ENCODE results near the gene CRIM1. TPM values are rescaled to one million over a fixed set of nuclear protein-coding genes. Genes with fewer than 3 reads are reported as not detected.
A peak's percentile ranks its signal among the peaks of the same experiment; 100 is the strongest.

The CRIM1 gene
- polyA plus RNA-seq, 5 donors: 22.8 to 35.5 (median 29.9) TPM

DNA sequence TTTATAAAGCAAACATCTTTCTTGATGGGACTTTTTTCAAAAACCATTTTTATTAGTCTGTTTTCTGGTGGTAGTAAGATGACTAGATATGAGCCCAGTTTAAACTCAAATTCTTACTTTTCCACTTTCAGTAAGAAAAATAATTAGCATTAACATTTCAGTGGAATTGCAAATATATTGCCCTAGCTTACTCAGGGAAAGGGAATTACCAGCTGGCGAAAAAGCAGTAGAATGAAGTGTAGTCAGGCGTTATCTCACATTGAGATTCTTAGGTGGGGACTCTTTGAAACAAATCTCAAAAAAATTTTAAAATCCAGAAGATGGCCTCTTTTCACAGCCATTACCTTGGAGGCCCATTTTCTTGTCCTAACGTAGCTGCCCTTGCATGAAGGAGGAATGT, 65.8 kb downstream of the CRIM1 start:
- DNase-seq: no peak

DNA sequence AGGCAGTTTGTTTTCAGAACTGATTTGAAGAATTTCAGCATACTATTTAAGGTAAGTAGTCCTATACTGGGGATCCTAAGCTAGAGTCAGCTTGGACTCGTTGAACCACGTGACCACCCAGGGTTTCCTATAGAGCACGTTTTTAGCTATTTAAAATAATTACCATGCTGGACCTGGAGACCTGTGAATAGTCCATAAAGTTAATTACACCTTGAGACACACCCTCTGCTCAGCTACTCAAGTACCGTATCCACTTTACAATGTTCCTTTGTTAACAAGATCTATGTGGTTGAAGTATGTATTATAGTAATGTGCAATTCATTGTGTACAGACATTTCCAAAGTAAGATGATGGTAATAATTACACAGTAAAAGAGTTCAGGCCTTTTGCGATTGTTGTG, 67.6 kb downstream of the CRIM1 start:
- no peak for DNase-seq

DNA sequence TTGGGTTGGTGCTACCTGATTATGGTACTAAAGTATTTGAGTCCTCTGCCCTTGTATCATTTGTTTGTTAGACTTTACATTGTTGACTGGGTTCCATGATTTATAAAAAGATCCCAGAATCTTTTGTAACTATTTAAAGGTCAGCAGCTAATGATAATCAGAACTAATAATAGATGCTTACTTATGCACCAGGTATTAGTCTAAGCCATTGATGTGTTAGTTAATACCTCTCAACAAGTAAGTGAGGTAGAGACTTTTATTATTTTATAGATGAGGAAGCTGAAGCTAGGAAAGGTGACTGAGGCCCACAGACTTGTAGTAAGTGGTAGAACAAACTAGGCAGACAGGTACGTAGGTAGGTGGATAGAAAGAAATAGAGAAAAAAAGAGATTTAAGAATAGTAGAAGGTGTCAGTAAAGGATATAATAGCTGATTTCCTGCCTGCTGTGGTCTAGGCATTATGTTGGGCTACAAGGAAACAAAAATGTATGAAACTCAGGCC, 68.1 kb downstream of the CRIM1 start:
- no peak for DNase-seq

DNA sequence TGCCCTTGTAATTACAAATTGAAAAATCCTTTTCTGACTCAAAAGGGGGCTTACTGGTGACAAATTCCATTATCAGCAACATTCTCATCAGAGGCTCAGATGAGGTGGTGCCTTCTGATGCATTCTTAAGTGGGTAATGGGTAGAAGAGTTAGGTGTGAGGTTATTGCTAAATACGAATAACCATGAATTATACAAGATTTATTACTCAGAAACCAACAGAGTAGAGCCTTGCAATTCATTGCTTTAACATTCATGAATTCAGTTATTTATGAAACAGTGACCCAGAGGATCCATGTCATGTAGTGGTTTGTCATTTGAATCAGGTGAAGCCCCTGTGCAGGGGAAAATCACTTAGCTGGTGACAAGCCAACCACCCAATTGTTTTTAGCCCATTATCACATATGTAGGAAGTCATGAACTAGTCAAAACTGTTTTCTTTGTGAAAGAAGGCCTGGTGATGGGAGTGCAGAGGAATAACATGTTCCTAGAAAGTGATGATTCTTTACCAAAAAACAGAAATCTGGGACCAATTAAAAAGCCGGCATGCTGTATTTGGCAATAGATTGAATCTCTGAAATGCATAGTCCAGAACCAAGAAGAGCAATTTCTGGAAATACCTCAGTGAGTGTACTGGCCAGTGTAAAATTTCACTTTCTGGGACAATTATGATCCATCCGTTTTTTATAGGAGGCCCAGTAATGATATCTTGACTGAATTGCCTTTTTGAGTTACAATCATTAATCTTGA, 70.2 kb downstream of the CRIM1 start:
- no peak for DNase-seq

DNA sequence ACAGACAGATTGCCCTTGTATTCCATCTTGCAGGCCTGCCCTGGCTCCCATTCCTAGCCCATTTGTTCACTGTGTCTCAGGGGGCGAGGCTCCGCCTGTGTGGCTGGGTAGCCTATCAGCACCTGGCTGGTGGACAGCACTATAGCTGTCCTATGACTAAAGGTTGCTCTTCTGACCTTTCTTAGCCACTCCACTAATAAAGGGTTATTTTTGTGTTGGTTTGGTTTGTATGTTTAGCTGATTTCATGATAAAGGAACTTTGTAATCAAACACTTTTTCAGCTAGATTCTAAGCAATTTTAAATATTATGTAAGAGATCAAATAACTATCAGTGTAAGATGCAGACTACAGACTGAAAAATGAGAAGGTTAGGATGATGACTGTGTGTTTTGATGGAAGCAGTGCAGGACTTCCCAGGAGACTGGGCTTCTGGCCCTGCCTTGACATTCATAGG, 72.2 kb downstream of the CRIM1 start:
- DNase-seq: no peak

DNA sequence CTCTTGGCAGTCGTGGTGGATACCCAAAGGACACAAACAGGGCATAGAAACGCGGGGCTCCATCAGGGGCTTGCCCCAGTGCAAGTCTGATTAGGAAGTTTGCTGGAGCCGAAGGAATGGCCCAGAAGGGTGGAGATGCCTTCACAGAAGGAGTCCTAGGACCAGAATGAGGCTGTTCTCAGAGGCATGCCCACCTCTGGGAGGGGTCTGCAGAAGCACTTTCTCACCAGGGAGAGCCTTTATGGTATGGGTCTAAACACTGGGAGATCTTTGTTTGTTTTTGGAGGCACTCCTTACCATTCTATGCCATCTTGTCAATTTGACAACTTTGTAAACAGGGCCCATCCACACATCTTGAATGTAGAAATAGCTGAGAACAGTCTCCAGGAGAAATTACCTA, 75.0 kb downstream of the CRIM1 start:
- DNase-seq: no peak

DNA sequence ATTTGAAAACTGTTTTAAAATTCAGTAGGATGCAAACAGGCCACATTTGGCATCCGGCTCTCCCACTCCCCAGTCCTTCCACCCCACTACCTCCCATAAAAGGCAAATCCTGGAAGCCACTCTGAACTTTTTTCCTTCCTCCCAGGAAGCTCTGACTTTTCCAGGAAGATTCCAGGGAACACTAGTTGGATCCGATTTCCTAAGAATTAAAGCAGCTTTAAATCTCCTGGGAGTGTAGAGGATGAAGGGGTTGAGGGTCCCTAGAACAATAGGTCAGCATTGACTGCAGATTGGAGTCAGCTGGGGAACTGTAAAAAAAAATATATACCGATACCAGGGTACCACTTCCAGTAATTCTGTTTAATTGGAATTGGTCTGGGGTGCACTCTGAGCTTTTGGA, 76.9 kb downstream of the CRIM1 start:
- no peak for DNase-seq

DNA sequence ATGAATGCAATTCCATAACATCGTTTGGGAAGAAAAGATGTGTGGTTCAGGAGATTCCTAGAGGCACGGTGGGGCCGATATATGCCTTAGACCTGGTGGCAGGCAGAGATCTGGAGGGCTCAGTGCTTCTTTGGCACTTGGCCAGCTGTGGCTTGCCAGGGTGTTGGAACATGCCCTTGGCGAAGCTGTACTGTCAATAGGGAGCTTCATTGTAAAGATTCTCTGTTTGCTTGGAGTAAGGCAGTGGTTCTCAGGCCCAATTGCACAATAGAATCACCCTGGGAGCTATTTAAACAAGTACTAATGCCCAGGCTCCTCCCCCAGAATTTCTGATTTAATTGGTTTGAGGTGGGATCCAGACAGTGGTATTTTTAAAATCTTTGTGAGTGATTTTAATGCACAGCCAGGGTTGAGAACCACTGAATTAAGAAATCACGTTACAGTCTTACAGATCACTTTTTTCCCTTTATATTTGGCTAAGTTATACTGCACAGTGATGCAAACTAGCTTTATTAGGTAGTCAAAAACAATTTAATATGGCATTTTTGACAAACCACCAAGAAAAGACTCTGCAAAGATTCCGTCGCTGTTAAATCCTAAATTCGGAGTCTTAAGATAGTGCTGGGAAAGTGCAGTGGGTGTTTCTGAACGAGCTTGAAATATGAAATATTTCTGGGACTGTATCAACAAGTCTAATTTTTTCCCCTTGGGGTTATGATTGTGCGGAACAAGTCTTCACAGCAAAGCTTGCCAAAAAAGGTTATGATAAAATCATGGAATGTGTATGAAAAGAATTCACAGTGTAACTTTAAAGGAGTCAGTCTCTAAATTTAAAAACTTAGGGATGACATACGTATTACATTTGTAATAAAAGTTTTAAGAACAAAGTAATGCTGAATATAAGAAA, 78.0 kb downstream of the CRIM1 start:
- no peak for DNase-seq

DNA sequence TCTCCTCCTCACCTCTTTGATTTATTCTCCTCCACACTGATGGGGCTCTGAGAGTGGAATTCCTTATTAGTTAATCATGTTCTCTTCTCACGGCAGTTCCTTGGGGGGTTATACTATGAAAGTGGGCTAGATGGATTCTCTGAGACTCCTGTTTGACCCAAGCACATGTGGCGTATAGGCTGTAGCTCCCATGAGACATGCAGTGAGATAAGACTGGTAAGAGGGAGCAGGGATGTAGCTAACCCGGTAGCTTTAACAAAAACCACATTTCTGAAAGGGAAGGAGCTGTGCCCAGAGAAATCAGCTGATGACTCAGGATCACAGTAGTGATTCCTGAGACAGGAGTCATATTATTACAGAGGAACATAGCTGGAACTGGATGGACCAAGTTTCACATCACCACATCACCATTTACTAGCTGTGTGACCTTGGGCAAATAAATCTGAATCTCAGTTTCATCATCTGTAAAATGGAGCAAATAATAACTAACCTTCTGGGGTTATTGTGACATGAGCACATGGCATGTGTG, 82.9 kb downstream of the CRIM1 start:
- DNase-seq: no peak

DNA sequence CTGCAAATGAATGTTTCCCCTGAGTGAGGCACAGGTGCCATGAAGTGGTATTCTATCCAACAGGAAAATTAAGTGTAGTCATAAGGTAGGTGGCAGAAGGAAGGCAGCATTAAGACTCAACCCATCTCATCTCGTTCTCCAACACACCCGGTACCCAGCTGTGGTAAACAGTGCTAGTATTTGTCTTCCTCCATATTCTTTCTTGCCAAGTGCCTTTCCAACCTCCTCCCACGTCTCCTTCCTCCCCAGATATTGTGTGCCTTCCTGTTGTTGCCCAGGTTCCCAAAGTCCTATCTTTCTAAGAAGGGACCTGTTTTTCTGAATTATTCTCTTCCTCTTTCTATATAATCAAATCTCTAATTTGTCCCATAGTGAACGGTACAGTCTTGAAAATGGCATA, 83.5 kb downstream of the CRIM1 start:
- no peak for DNase-seq

DNA sequence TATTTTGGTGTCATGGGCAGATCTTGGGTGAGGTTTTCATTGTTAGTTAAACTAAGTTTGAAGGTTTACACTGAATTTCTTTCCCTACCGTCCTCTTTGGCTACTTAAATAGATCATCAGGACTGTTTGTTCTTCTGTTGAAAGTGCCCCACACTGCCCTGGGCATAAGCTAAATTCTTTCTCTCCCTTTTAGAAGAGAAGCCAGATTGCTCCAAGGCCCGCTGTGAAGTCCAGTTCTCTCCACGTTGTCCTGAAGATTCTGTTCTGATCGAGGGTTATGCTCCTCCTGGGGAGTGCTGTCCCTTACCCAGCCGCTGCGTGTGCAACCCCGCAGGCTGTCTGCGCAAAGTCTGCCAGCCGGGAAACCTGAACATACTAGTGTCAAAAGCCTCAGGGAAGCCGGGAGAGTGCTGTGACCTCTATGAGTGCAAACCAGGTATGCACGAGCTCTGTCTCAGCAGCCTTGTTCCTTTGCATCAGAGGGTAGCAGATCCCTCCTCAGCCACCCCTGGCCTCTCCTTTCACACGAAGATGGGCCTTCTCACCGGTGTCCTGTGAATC, 85.6 kb downstream of the CRIM1 start:
- no peak for DNase-seq

DNA sequence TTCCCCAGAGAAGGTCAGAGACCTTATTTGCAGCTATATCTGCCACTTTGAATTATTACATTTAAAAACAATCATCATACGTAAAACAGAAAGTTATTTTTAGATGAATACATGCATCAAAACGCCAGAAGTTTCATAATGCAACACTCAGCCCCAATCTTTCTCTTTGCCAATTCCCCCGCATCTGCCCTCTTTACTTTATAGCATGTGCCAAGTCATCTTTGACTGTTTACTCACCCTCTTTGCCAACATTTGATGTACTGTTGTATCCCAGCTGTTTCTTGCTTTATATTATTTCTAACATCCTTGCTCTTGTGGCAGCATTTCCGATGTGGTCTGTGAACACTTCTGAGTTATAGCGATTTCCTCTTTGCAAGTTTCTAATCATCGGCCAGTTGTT, 86.2 kb downstream of the CRIM1 start:
- DNase-seq: peak; percentile 77 to 81

DNA sequence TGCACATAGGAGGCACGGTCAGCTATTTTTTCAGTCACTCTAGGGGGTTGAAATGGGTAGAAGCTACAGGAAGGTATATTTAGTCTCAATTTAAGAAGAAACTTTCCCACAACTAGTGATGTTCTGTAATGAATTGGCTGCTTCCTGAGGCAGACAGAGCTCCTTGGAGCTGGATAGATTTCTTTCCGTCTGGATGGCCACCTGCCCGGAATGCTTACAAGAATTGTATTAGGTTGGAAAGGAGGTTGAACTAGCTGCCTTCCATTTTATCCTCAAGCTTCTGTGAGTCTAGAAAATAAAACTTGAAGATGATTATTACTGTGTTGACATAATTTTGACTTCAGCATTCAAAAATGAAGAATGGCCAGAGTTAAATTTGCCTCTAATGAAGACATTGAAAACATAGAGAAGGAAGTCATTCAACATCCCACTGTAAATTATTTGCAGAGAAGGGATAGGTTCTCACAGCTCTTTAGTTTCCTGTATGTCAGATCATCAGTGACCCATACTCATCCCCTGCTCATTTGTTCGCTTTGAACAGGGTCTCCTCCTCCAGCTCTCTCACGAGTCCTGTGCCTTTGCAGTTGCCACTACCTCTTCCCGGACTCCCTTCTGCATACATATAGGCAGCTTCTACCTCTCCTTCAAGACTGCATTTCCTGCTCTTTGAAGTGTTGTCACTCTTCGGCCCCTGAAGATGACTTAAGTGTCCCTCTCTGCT, 88.8 kb downstream of the CRIM1 start:
- DNase-seq: no peak

DNA sequence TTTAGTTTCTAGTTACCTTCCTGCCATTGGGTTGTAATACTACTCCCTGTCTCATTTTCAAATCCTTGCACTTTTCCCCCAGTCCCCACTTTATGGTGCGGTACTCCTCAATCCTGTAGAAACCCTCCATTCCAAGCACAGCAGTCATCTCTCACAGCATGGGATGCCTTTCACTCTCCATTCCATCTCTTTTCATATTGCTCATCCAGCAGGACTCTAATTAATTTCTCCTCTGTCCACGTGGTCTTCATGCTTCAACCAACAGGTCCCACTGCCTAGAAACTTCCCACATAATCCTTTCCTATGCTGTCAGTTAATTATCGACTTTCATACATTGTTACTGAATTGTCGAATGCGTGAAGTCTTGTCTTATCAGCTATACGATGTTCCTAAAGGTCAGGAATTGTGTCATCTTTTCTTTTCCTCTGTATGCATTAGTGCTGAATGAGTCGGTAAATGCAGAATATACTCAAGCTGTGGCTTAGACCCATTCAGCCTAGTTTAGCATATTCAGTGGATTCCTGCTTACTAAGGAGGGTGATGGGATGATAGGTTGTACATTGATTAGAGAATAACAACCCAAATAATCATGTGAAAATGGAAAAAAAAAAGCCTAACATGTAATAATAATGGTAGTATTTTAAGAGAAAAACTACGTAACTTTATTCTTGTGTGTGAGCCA, 89.7 kb downstream of the CRIM1 start:
- no peak for DNase-seq

DNA sequence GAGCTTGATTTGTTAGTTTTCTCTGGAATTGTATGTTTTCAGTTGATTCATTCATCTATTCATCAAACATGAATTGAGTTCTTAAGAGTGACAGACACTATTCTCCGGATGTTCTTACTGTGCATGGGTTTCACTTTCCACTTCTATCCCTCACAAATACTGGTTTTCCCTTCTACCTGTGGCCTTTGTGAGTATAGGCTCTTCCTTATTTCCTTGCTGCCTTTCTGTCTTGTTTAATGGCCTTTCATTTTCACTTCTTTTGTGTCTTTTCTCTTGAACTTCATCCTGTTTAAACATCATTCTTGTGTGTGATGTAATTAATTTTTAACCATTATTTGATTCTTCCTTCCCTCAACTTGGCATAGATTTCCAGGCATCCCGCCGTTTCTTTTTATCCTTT, 90.7 kb downstream of the CRIM1 start:
- DNase-seq: no peak

DNA sequence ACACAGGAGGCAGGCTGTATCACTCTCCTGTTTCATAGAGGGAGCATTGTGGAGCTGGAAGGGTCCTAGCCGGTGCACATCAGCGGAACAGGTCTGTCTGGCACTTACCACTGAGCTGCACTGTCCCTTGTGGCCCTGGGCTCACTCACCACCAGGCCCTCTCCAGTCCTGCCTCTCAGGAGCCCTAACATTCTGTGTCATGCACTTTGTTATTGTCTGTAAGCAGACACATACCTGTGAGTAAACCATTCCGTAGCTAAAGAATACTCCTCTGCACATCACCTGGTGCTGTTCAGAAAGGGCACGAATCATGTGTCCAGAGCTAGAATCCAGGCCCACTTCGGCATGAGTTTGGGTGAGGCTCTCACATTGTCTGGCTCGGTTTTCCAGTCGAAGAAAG, 93.6 kb downstream of the CRIM1 start:
- DNase-seq: no peak

DNA sequence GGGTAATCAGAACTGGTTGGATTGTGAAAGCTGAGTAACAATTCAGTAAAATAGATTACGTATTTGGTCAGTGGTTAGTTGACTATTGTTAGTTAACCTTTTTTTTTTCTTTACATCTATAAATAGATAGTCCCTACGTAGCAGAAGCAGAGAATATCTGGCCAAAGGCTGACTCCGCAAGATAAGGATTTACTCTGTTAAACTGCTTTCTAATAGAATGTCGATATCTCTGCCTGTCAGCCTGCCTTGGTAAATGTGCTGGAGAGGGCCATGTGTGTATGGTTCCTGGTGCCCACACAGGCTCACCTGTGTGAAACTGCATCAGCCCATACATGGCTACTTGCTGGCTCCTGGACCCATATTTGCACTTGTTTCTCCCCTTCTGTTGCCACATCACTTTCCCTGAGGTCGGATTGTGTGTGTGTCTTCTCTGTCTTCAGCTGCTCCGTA, 94.4 kb downstream of the CRIM1 start:
- no peak for DNase-seq

DNA sequence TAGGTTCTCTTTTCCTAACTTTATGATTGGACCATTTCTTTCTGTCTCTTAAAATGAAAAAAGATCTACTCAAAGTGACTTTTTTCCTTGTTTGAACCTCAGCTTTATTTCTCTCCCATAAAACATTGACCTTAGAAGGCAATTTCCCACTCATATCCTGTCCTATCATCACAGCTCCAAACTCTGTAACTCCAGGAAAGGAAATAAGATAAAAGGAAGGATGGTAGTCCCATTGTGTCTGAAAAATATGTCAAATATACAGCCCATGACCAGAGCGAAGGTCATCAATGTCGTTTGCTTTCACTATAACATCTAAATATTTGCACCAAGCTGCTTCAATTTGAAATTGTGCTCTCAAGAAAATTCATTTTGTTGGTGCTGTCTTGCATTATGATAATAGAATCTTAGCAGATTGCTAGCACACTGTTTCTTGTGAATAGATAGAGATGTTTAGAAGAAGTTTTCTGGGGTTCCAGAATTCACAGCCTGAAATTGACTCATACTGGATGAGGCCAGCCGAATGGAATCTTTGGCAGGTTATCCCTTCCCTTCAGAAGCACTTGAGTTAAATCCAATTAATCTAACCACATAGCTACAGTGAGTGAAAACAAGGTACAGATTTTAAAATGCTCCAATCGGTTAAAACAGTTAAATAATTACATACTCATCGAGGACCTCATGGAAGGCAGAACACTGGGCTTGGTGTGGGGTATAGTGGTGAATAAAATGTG, 95.1 kb downstream of the CRIM1 start:
- DNase-seq: no peak

DNA sequence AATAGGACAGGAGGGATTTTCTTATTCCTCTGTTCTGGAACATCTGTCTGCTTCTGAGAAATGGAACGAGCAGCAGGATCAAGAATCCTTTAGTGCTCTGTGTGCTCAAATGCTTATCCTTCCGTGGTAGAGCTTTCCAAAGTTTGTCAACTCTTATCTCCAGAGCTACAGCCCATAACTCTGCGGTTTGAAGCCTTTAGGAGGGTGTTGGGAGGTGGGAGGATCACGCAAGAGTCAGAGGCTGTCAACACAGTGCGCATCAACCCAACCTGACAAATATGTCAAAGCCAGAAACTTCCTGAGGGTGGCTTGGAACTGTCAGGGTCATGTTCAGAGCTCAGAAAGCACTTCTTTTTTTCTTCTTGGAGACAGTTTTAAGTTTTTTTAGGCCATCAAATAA, 95.9 kb downstream of the CRIM1 start:
- no peak for DNase-seq

DNA sequence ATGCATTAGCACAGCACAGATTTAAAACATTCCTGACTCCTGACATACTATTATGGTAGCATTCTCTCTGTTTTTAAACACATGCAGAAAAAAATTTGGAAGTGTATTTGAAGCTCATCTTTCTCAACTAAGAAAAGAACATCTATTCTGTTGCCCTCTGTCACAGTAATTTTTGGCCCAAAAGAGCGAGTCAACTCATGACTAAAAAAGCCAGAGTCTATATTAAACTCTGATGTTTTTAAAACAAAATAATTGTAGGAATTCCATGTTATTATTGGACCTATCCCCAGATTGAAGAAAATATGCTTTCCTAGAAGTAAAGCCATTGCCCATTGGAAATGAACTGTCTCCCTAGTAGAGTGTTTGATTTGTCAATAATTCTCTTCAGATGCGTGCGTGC, 96.7 kb downstream of the CRIM1 start:
- DNase-seq: no peak

Measured in right lung (tissue), 5 donors.